H1 (cell line): ENCODE data around the gene ANKMY2. TPM values are rescaled to one million over a fixed set of nuclear protein-coding genes. Genes with fewer than 3 reads are reported as not detected.

ENCODE experiments used
- CTCF ChIA-PET: fragments of 300-600 bp; sonication (Branson Sonifier 250); formaldehyde crosslinking; loops from one replicate; lab custom pipeline; 2021; ENCODE audit not compliant: partially characterized antibody; lab: Charles Lee
- POLR2A ChIA-PET: fragments of 300-600 bp; sonication (Branson Sonifier 250); formaldehyde crosslinking; loops from one replicate; lab custom pipeline; 2021; ENCODE audit warnings: inconsistent platforms; ENCODE audit not compliant: partially characterized antibody; lab: Charles Lee
- DNase-seq, 2 experiments: peaks; one replicate each; pipeline versions ENCODE4 v3.0.0 to v3.0.0-alpha.2; 2010 to 2022; ENCODE audit warnings: low spot score in 2 of 2, low read depth in 1 of 2, mixed read lengths in 1 of 2
- FAIRE-seq: peaks from 2 replicates; lab custom pipeline; 2011; peaks lifted over from hg19 to GRCh38; lab: Jason Lieb, UNC
- H2AFZ ChIP-seq: 2 replicates; pipeline ENCODE4 v1.8.1; 2012; ENCODE audit warnings: low read length, inconsistent platforms
- H2AK5ac ChIP-seq: 2 replicates; pipeline ENCODE4 v1.6.1; 2013; ENCODE audit warnings: low read depth, low read length
- H2BK120ac ChIP-seq: replicated peaks from 2 replicates; pipeline ENCODE3; 2013; ENCODE audit warnings: low read depth, low read length, inconsistent platforms
- H2BK12ac ChIP-seq: 2 replicates; pipeline ENCODE4 v1.6.1; 2013; ENCODE audit warnings: low read depth, low read length
- H2BK15ac ChIP-seq: 2 replicates; pipeline ENCODE4 v1.6.1; 2013; ENCODE audit warnings: low read length
- H2BK20ac ChIP-seq: 2 replicates; pipeline ENCODE4 v1.6.1; 2013; ENCODE audit warnings: low read length
- H2BK5ac ChIP-seq: 2 replicates; pipeline ENCODE4 v1.6.1; 2013; ENCODE audit warnings: low read depth, low read length
- H3K14ac ChIP-seq: 2 replicates; pipeline ENCODE4 v1.6.1; 2013; ENCODE audit warnings: inconsistent platforms; ENCODE audit not compliant: insufficient read length
- H3K18ac ChIP-seq: 2 replicates; pipeline ENCODE4 v1.6.1; 2013; ENCODE audit warnings: low read length; ENCODE audit errors: extremely low read depth
- H3K23ac ChIP-seq: 2 replicates; pipeline ENCODE4 v1.6.1; 2013; ENCODE audit warnings: inconsistent platforms; ENCODE audit not compliant: insufficient read length
- H3K23me2 ChIP-seq: 2 replicates; pipeline ENCODE4 v1.6.1; 2013; ENCODE audit warnings: low read depth, low read length
- H3K27ac ChIP-seq: 2 replicates; pipeline ENCODE4 v1.6.1; 2011; ENCODE audit warnings: low read depth, low read length, inconsistent platforms
- H3K27me3 ChIP-seq, 4 experiments: replicated peaks in 1 of 4; 1 replicate in 1 of 4; 2 replicates in 3 of 4; pipeline versions ENCODE4 v1.6.1 to v1.8.1; 2011 to 2013; ENCODE audit warnings: low read length in 3 of 4, mild to moderate bottlenecking in 3 of 4, inconsistent platforms in 2 of 4, mixed read lengths in 2 of 4, moderate library complexity in 1 of 4; ENCODE audit not compliant: control insufficient read depth in 3 of 4, insufficient read depth in 3 of 4; ENCODE audit errors: extremely low read depth in 1 of 4
- H3K36me3 ChIP-seq, 4 experiments: 2 replicates each; pipeline versions ENCODE4 v1.6.1 to v1.8.1; 2011 to 2013; ENCODE audit warnings: mild to moderate bottlenecking in 4 of 4, low read length in 3 of 4, moderate library complexity in 2 of 4, control low read depth in 1 of 4, inconsistent platforms in 1 of 4; ENCODE audit not compliant: insufficient read depth in 4 of 4, control insufficient read depth in 2 of 4
- H3K4ac ChIP-seq: replicated peaks from 2 replicates; pipeline ENCODE3; 2013; ENCODE audit warnings: low read length, low read depth, mixed read lengths, inconsistent platforms; ENCODE audit not compliant: insufficient read length
- H3K4me1 ChIP-seq, 4 experiments: replicated peaks in 1 of 4; 1 replicate in 1 of 4; 2 replicates in 3 of 4; pipeline versions ENCODE4 v1.6.1 to v1.8.1; 2011 to 2013; ENCODE audit warnings: low read length in 3 of 4, inconsistent platforms in 2 of 4, mixed read lengths in 1 of 4; ENCODE audit not compliant: insufficient read depth in 4 of 4, control insufficient read depth in 3 of 4
- H3K4me2 ChIP-seq, 2 experiments: 2 replicates each; pipeline versions ENCODE4 v1.6.1 to v1.8.1; 2011 to 2013; ENCODE audit warnings: low read depth in 2 of 2, low read length in 2 of 2, control low read depth in 1 of 2, inconsistent platforms in 1 of 2, mild to moderate bottlenecking in 1 of 2; ENCODE audit not compliant: insufficient read depth in 1 of 2
- H3K4me3 ChIP-seq, 4 experiments: fragments of 200-600, 300-600 bp in 1 of 4; sonication (generic), shearing (Covaris generic), sonication (Bioruptor Twin) in 1 of 4; 2 replicates each; pipeline versions ENCODE4 v1.5.1 to v1.8.1; 2011 to 2016; ENCODE audit warnings: low read length in 4 of 4, low read depth in 3 of 4, control low read depth in 2 of 4, inconsistent platforms in 2 of 4, mild to moderate bottlenecking in 2 of 4, mixed read lengths in 1 of 4, moderate library complexity in 1 of 4; ENCODE audit not compliant: insufficient read depth in 2 of 4; ENCODE audit errors: extremely low read depth in 1 of 4
- H3K56ac ChIP-seq: replicated peaks from 2 replicates; pipeline ENCODE3; 2013; ENCODE audit warnings: low read depth, mild to moderate bottlenecking, mixed read lengths, low read length, inconsistent platforms; ENCODE audit not compliant: insufficient read length
- H3K79me1 ChIP-seq: 2 replicates; pipeline ENCODE4 v1.6.1; 2013; ENCODE audit warnings: low read depth, low read length, control low read depth
- H3K79me2 ChIP-seq, 2 experiments: 2 replicates each; pipeline versions ENCODE4 v1.6.1 to v1.8.1; 2012 to 2013; ENCODE audit warnings: low read length in 2 of 2, mild to moderate bottlenecking in 2 of 2, inconsistent platforms in 1 of 2; ENCODE audit not compliant: insufficient read depth in 2 of 2, control insufficient read depth in 1 of 2
- H3K9ac ChIP-seq, 4 experiments: replicated peaks in 1 of 4; 1 replicate in 1 of 4; 2 replicates in 3 of 4; pipeline versions ENCODE4 v1.6.1 to v1.8.1; 2011 to 2013; ENCODE audit warnings: low read depth in 3 of 4, low read length in 3 of 4, control low read depth in 2 of 4, mild to moderate bottlenecking in 2 of 4, moderate library complexity in 2 of 4, inconsistent platforms in 1 of 4; ENCODE audit errors: extremely low read depth in 1 of 4
- H3K9me3 ChIP-seq, 2 experiments: 2 replicates each; pipeline versions ENCODE4 v1.6.1 to v1.8.1; 2012 to 2013; ENCODE audit warnings: mild to moderate bottlenecking in 2 of 2, moderate library complexity in 2 of 2, control low read depth in 1 of 2, inconsistent platforms in 1 of 2, low read depth in 1 of 2, low read length in 1 of 2, mixed read lengths in 1 of 2; ENCODE audit not compliant: insufficient read depth in 2 of 2
- H4K20me1 ChIP-seq, 2 experiments: replicated peaks in 1 of 2; 2 replicates each; pipeline versions ENCODE3 to v1.8.1; 2011 to 2013; ENCODE audit warnings: inconsistent platforms in 2 of 2, low read length in 2 of 2, mild to moderate bottlenecking in 1 of 2; ENCODE audit not compliant: insufficient read depth in 2 of 2, control insufficient read depth in 1 of 2
- H4K5ac ChIP-seq: 2 replicates; pipeline ENCODE4 v1.6.1; 2013; ENCODE audit warnings: low read length, low read depth, mixed read lengths, inconsistent platforms; ENCODE audit not compliant: insufficient read length
- H4K8ac ChIP-seq: 2 replicates; pipeline ENCODE4 v1.8.0; 2013; ENCODE audit warnings: mild to moderate bottlenecking, moderate library complexity, low read length, inconsistent platforms; ENCODE audit not compliant: insufficient read depth; ENCODE audit errors: extremely low read depth
- H4K91ac ChIP-seq: replicated peaks from 2 replicates; pipeline ENCODE3; 2013; ENCODE audit warnings: low read length, mixed read lengths, inconsistent platforms; ENCODE audit not compliant: insufficient read length
- ATF2 ChIP-seq: IDR thresholded peaks from 2 replicates; pipeline ENCODE4 v1.6.1; 2012; ENCODE audit warnings: low read length, inconsistent platforms
- E2F6 ChIP-seq: IDR thresholded peaks from 2 replicates; pipeline ENCODE4 v1.6.1; 2012; ENCODE audit warnings: inconsistent platforms
- HDAC6 ChIP-seq: IDR thresholded peaks from one replicate; pipeline ENCODE4 v1.7.1; 2012; ENCODE audit warnings: low read depth, mild to moderate bottlenecking, inconsistent platforms, low read length, moderate library complexity
- NRF1 ChIP-seq: IDR thresholded peaks from 2 replicates; pipeline ENCODE4 v1.6.1; 2011; ENCODE audit warnings: mild to moderate bottlenecking, low read depth, low read length, improper control_type of control experiment
- POLR2AphosphoS5 ChIP-seq: IDR thresholded peaks from 2 replicates; pipeline ENCODE4 v1.6.1; 2011; ENCODE audit warnings: low read depth, low read length
- TCF12 ChIP-seq: IDR thresholded peaks from 2 replicates; pipeline ENCODE4 v1.6.1; 2011; ENCODE audit warnings: low read depth, mild to moderate bottlenecking, low read length
- WGBS, 2 experiments: shearing (Covaris generic) in 1 of 2; methylation state at CpG; one replicate each; pipeline versions ENCODE4 v1.1.6 to v1.1.7; 2013 to 2015; ENCODE audit warnings: low lambda C conversion rate in 2 of 2, mixed read lengths in 2 of 2, inconsistent platforms in 1 of 2, low coverage in 1 of 2, missing lambda C conversion rate in 1 of 2; ENCODE audit not compliant: insufficient replicate concordance in 2 of 2, insufficient coverage in 1 of 2, insufficient read length in 1 of 2; ENCODE audit errors: extremely low coverage in 1 of 2, missing lambda C conversion rate in 1 of 2; 5-methylcytosine and 5-hydroxymethylcytosine counted together
- polyA plus RNA-seq, 7 experiments: library from polyadenylated mRNA; depleted of rRNA in 3 of 7; stranded (reverse) in 5 of 7; unstranded in 2 of 7; fragments of >200 nt in 5 of 7; fragments of 200-250 nt in 2 of 7; gene quantifications; 1 replicate in 5 of 7; 2 replicates in 1 of 7; 4 replicates in 1 of 7; pipeline versions ENCODE4 v1.2.1 to v1.2.3, GENCODE V29; 2011 to 2013; ENCODE audit warnings: missing spikeins in 2 of 7, mixed read lengths in 2 of 7
- total RNA-seq: library from RNA; stranded (reverse); fragmentation: NEBNext Ultra II Directional; extraction: Animal tissue kit (Norgen Biotek cat#: 25700); gene quantifications from 2 replicates; pipeline ENCODE4 v1.2.1, GENCODE V29; 2021

The ANKMY2 gene
- total and polyA plus RNA-seq, 2 of the 8 experiments (the other 6 are each of a cell fraction or from before 2014, with no cell fraction given) = 5.2 to 9.3 TPM

GRCh38 chr7:16688249-16688648, 42.7 kb upstream of the ANKMY2 start:
- H3K56ac ChIP-seq = no peak overlapping the region
- POLR2A ChIA-PET = interaction anchor here (0.6 kb wide), 1 partner anchor 28 kb away, joined by 3 read pairs; no protein-coding TSS in a partner anchor

More at GRCh38 chr7:16688249-16688648, 42.7 kb upstream of the ANKMY2 start:
- peaks cover 0 to 2% of the 10 kb centered on the region in 2 experiments for H4K20me1 ChIP-seq
- no peak overlapping the region for H2AFZ ChIP-seq
- H3K18ac ChIP-seq = no peak overlapping the region
- no peaks in the 10 kb centered on the region for H3K9me3 ChIP-seq
- H4K91ac ChIP-seq = no peak overlapping the region
- H3K4me3 ChIP-seq = no peak overlapping the region
- no peak overlapping the region for H3K9ac ChIP-seq
- H2BK15ac ChIP-seq = no peak overlapping the region
- no peak overlapping the region for H2BK120ac ChIP-seq
- WGBS, 2 experiments = 90% methylated on average over 2 of the region's 2 CpGs; no CpG with 5 or more reads in 1 of the 2 experiments
- no peak overlapping the region for H4K8ac ChIP-seq
- CTCF ChIA-PET = interaction anchor here (0.7 to 2.0 kb wide), 6 partner anchors 12 to 52 kb away, joined by 3 to 4 read pairs (median 4); no protein-coding TSS in a partner anchor
- H3K27ac ChIP-seq = no peak overlapping the region
- H3K79me2 ChIP-seq = no peaks in the 10 kb centered on the region
- no peak overlapping the region for H2BK5ac ChIP-seq
- no peak overlapping the region for H3K23ac ChIP-seq
- TF ChIP-seq POLR2AphosphoS5 = no peak
- TF ChIP-seq HDAC6 = no peak
- no peak for TF ChIP-seq NRF1
- no peak for TF ChIP-seq ATF2
- TF ChIP-seq E2F6 = no peak
- no peak for TF ChIP-seq TCF12
- H3K27me3 ChIP-seq = no peaks in the 10 kb centered on the region
- no peaks in the 10 kb centered on the region for H3K4me1 ChIP-seq
- no peak overlapping the region for H3K4ac ChIP-seq
- H4K5ac ChIP-seq = no peak overlapping the region
- no peak overlapping the region for H2AK5ac ChIP-seq
- no peak for DNase-seq
- no peak overlapping the region for H3K4me2 ChIP-seq
- H3K14ac ChIP-seq = no peak overlapping the region
- peaks cover 0 to 24% (median 14%) of the 10 kb centered on the region in 4 experiments; a peak in 5 of 8 replicates for H3K36me3 ChIP-seq
- no peak overlapping the region for H2BK20ac ChIP-seq
- H3K79me1 ChIP-seq = no peaks in the 10 kb centered on the region
- no peak for FAIRE-seq
- H3K23me2 ChIP-seq = no peaks in the 10 kb centered on the region
- H2BK12ac ChIP-seq = no peak overlapping the region
